ENCODE data around the gene ASTL. TPM values are rescaled to one million over a fixed set of nuclear protein-coding genes. Genes with fewer than 3 reads are reported as not detected.

Gene ASTL
- total RNA-seq, 4 donors from 2014 or later, result not detected

GRCh38 chr2:96090196-96090926, 47.9 kb downstream of the ASTL start:
- in situ Hi-C loops (cut with MboI; ENCODE audit: low sequenced_read_pairs in 4 of 4), result no loop called here
- no peaks in the 10 kb centered on the region for H3K27me3 ChIP-seq
- no peak overlapping the region for H3K27ac ChIP-seq
- TF ChIP-seq POLR2A (IDR thresholded peaks at IDR 0.05) (no peak), CTCF (IDR thresholded peaks at IDR 0.05 in 4 of 5, conservative IDR thresholded peaks at IDR 0.05 in 1 of 5) (no peak)
- ATAC-seq, result no peak
- intact Hi-C loops (cut with DNase I; ENCODE audit: low total_unique reads), result no loop called here
- H3K36me3 ChIP-seq, result no peaks in the 10 kb centered on the region
- no peak overlapping the region for H3K4me3 ChIP-seq
- no peak for DNase-seq
- H3K9me3 ChIP-seq, result no peaks in the 10 kb centered on the region
- H3K4me1 ChIP-seq, result no peaks in the 10 kb centered on the region

GRCh38 chr2:96089356-96090195, 48.7 kb downstream of the ASTL start:
- intact Hi-C loops (cut with DNase I; ENCODE audit: low total_unique reads), result no loop called here
- ATAC-seq, result no peak
- no peak for TF ChIP-seq CTCF (IDR thresholded peaks at IDR 0.05 in 4 of 5, conservative IDR thresholded peaks at IDR 0.05 in 1 of 5)
- TF ChIP-seq POLR2A (IDR thresholded peaks at IDR 0.05), result no peak
- no peaks in the 10 kb centered on the region for H3K36me3 ChIP-seq
- peaks cover 0 to under 1% of the 10 kb centered on the region in 2 donors for H3K4me1 ChIP-seq
- H3K4me3 ChIP-seq, result no peak overlapping the region
- no peak overlapping the region for H3K27ac ChIP-seq
- no peaks in the 10 kb centered on the region for H3K27me3 ChIP-seq
- no peaks in the 10 kb centered on the region for H3K9me3 ChIP-seq
- in situ Hi-C loops (cut with MboI; ENCODE audit: low sequenced_read_pairs in 4 of 4), result no loop called here
- DNase-seq, result no peak

- Histone ChIP-seq H3K4me1 (peaks cover 3 to 9% of the 10 kb centered on the region in 2 donors), H3K36me3 (no peaks in the 10 kb centered on the region), H3K27me3 (no peaks in the 10 kb centered on the region), H3K9me3 (no peaks in the 10 kb centered on the region), H3K4me3 (no peak overlapping the region), H3K27ac (no peak overlapping the region)
- TF ChIP-seq POLR2A (IDR thresholded peaks at IDR 0.05) (no peak), CTCF (IDR thresholded peaks at IDR 0.05 in 4 of 5, conservative IDR thresholded peaks at IDR 0.05 in 1 of 5) (no peak)
- ATAC-seq (no peak), DNase-seq (no peak)
- in situ Hi-C loops (cut with MboI; ENCODE audit: low sequenced_read_pairs in 4 of 4) (no loop called here), intact Hi-C loops (cut with DNase I; ENCODE audit: low total_unique reads) (no loop called here)
Observed at GRCh38 chr2:96088340-96089335, 49.7 kb downstream of the ASTL start.

- Histone ChIP-seq H3K9me3 (no peaks in the 10 kb centered on the region), H3K27ac (no peak overlapping the region), H3K27me3 (no peaks in the 10 kb centered on the region), H3K4me1 (peaks cover 7 to 18% of the 10 kb centered on the region in 2 donors), H3K4me3 (no peak overlapping the region), H3K36me3 (no peaks in the 10 kb centered on the region)
- in situ Hi-C loops (cut with MboI; ENCODE audit: low sequenced_read_pairs in 4 of 4) (no loop called here), intact Hi-C loops (cut with DNase I; ENCODE audit: low total_unique reads) (no loop called here)
- no peak for ATAC-seq
- DNase-seq, result no peak
- TF ChIP-seq CTCF (IDR thresholded peaks at IDR 0.05 in 4 of 5, conservative IDR thresholded peaks at IDR 0.05 in 1 of 5) (no peak), POLR2A (IDR thresholded peaks at IDR 0.05) (no peak)
Observed at GRCh38 chr2:96087130-96087529, 51.2 kb downstream of the ASTL start.

Data from gastrocnemius medialis (tissue), 4 donors.